ENCODE results near the gene DENND6B.
A peak's percentile ranks its signal among the peaks of the same experiment; 100 is the strongest.

Gene DENND6B

GRCh38 chr22:50260434-50260800 lies 66.4 kb downstream of the DENND6B start:
- H3K27ac ChIP-seq, result peak overlapping the region; percentile 84

GRCh38 chr22:50259302-50259701 lies 67.5 kb downstream of the DENND6B start:
- H3K27ac ChIP-seq, result no peak overlapping the region
- TF ChIP-seq ZFX (IDR thresholded peaks at IDR 0.05), result no peak
- TF ChIP-seq CTCF (conservative IDR thresholded peaks at IDR 0.05), result no peak

More at GRCh38 chr22:50260434-50260800, 66.4 kb downstream of the DENND6B start:
- TF ChIP-seq CTCF (conservative IDR thresholded peaks at IDR 0.05) (no peak), ZFX (IDR thresholded peaks at IDR 0.05) (no peak)

Data from C4-2B (cell line).